ENCODE results near the gene SUCO.

- TF ChIP-seq POLR2AphosphoS5 (IDR thresholded peaks at IDR 0.05; ENCODE audit: low read depth, low read length) (no peak), SIN3A (IDR thresholded peaks at IDR 0.05; ENCODE audit: borderline replicate concordance, low read depth, low read length) (no peak), ZBTB33 (IDR thresholded peaks at IDR 0.05; ENCODE audit: borderline replicate concordance, low read depth) (no peak), YY1 (IDR thresholded peaks at IDR 0.05; ENCODE audit: low read depth) (no peak), CTCF (IDR thresholded peaks at IDR 0.05) (no peak)
These were observed 83.2 kb downstream of the SUCO start for GRCh38 chr1:172616195-172616594.

Measured in SK-N-SH (cell line).